HEK293T (cell line): ENCODE results near the gene KCNK7.

Experiments used
- BHLHE40 ChIP-seq: fragments of 450-650 bp; IDR thresholded peaks from 2 replicates; pipeline ENCODE4 v1.6.1; 2016; ENCODE audit warnings: mild to moderate bottlenecking, moderate library complexity, borderline replicate concordance
- ELF4 ChIP-seq: fragments of 450-650 bp; IDR thresholded peaks from 2 replicates; pipeline ENCODE4 v1.6.1; 2017; ENCODE audit warnings: antibody characterized with exemption
- HDGF ChIP-seq: fragments of 450-650 bp; IDR thresholded peaks from 2 replicates; pipeline ENCODE4 v1.6.1; 2017; ENCODE audit warnings: antibody characterized with exemption, borderline replicate concordance
- LEF1 ChIP-seq: fragments of 450-650 bp; IDR thresholded peaks from 2 replicates; pipeline ENCODE4 v1.6.1; 2017; ENCODE audit warnings: mild to moderate bottlenecking, borderline replicate concordance
- SP1 ChIP-seq: fragments of 450-650 bp; IDR thresholded peaks from 2 replicates; pipeline ENCODE4 v1.6.1; 2017
- SUZ12 ChIP-seq: fragments of 450-650 bp; IDR thresholded peaks from 2 replicates; pipeline ENCODE4 v1.6.1; 2016; ENCODE audit warnings: mild to moderate bottlenecking
- TARDBP ChIP-seq: fragments of 450-650 bp; IDR thresholded peaks from 2 replicates; pipeline ENCODE4 v1.6.1; 2016
- ZNF384 ChIP-seq: fragments of 450-650 bp; IDR thresholded peaks from 2 replicates; pipeline ENCODE4 v1.6.1; 2016

DNA sequence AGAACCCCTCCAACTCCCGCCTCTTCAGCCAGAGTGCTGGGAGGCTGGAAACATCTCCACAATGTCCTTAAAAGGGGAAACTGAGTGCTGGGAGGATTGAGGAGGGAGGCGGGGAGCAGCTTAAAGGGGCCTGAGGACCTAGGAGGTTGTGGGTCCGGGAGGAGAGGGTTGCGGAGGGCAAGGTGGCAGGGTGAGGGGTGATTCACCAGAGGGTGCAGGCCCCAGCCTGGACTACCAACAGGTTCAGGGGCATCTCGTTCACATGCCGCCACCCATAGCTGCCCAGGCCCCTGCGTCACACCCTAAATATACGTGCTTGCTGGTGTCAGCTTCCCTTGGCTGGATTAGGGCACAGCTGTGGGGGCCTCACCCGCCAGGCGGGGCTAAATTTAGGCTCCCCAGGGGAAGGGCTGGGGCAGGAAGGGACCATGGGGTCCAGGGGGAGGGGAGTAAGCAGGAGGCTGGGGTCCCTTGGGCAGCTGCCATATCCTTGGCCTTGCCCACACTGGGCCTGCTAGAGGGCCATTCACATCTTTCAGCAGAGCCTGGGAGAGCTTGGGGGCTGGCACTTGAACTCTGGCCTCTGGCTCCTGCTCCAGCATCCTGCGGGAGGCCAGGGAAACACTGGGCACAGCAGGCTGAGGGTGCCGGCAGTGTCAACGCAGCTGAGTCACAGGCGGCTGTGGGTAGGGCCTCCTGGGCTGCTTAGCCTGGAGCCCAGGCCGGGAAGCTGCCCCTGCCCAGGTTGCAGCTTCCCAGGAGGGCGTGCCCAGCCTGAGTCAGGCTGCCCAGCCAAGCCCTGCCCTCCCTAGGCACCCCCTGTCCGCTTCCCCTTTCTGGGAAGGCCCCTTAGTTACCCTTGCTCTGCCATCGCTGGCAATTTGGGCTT is 18.5 kb downstream of the KCNK7 start:
- TF ChIP-seq TARDBP = no peak
- TF ChIP-seq LEF1 = no peak
- TF ChIP-seq ZNF384 = no peak
- TF ChIP-seq BHLHE40 = no peak
- no peak for TF ChIP-seq HDGF
- TF ChIP-seq SP1 = no peak
- no peak for TF ChIP-seq SUZ12
- no peak for TF ChIP-seq ELF4
